HepG2 (cell line): ENCODE data around the gene SGF29.

Source experiments
- ATF2 ChIP-seq: sonication (generic); formaldehyde crosslinking; IDR thresholded peaks from 2 replicates; pipeline ENCODE4 v1.4.0; 2020; ENCODE audit warnings: missing genetic modification reagents
- CTCF ChIP-seq: sonication (generic); formaldehyde crosslinking; IDR thresholded peaks from 2 replicates; pipeline ENCODE4 v1.5.0; 2020; ENCODE audit warnings: mild to moderate bottlenecking, missing genetic modification reagents, moderate library complexity
- HDAC1 ChIP-seq: sonication (generic); formaldehyde crosslinking; IDR thresholded peaks from 2 replicates; pipeline ENCODE4 v1.5.1; 2020; ENCODE audit warnings: mild to moderate bottlenecking, missing genetic modification reagents
- NFIC ChIP-seq: IDR thresholded peaks from 2 replicates; pipeline ENCODE4 v1.6.1; 2012; ENCODE audit warnings: mild to moderate bottlenecking, low read length, inconsistent platforms
- NKX3-1 ChIP-seq: sonication (generic); formaldehyde crosslinking; IDR thresholded peaks from 2 replicates; pipeline ENCODE4 v1.5.0; 2020; ENCODE audit warnings: missing genetic modification reagents
- NR2C2 ChIP-seq: sonication (generic); formaldehyde crosslinking; IDR thresholded peaks from 2 replicates; pipeline ENCODE4 v1.4.0; 2020; ENCODE audit warnings: missing genetic modification reagents, mild to moderate bottlenecking, moderate library complexity, borderline replicate concordance
- PBX3 ChIP-seq: sonication (generic); formaldehyde crosslinking; IDR thresholded peaks from 2 replicates; pipeline ENCODE4 v1.8.1; 2023; ENCODE audit warnings: missing genetic modification reagents, inconsistent platforms, borderline replicate concordance
- U2AF1 ChIP-seq: fragments of 200-400 bp; formaldehyde crosslinking; optimal IDR thresholded peaks from 2 replicates; pipeline ENCODE3; 2017; ENCODE audit warnings: mild to moderate bottlenecking, low read depth, low read length
- ZBTB1 ChIP-seq: sonication (generic); formaldehyde crosslinking; IDR thresholded peaks from 2 replicates; pipeline ENCODE4 v1.4.0; 2020; ENCODE audit warnings: missing genetic modification reagents, borderline replicate concordance
- ZNF460 ChIP-seq: sonication (generic); formaldehyde crosslinking; IDR thresholded peaks from 2 replicates; pipeline ENCODE4 v1.5.1; 2020; ENCODE audit warnings: missing genetic modification reagents, mild to moderate bottlenecking, borderline replicate concordance
- ZNF513 ChIP-seq: sonication (generic); formaldehyde crosslinking; conservative IDR thresholded peaks from 2 replicates; pipeline ENCODE4 v1.5.0; 2020; ENCODE audit warnings: missing genetic modification reagents
- ZNF691 ChIP-seq: sonication (generic); formaldehyde crosslinking; IDR thresholded peaks from 2 replicates; pipeline ENCODE4 v1.4.0; 2020; ENCODE audit warnings: missing genetic modification reagents, low read depth, mild to moderate bottlenecking, borderline replicate concordance
- ZZZ3 ChIP-seq: sonication (generic); formaldehyde crosslinking; IDR thresholded peaks from 2 replicates; pipeline ENCODE4 v1.4.0; 2020; ENCODE audit warnings: missing genetic modification reagents, mild to moderate bottlenecking, borderline replicate concordance

- no peak for TF ChIP-seq ZNF513 (CRISPR knock-in tag)
- TF ChIP-seq NKX3-1, result no peak
- TF ChIP-seq CTCF (CRISPR knock-in tag), result no peak
- no peak for TF ChIP-seq NFIC
- no peak for TF ChIP-seq ZNF460 (CRISPR knock-in tag)
- TF ChIP-seq ZZZ3 (CRISPR knock-in tag), result no peak
- TF ChIP-seq ZNF691 (CRISPR knock-in tag), result no peak
- TF ChIP-seq NR2C2 (CRISPR knock-in tag), result no peak
- no peak for TF ChIP-seq U2AF1
- no peak for TF ChIP-seq ZBTB1 (CRISPR knock-in tag)
- no peak for TF ChIP-seq HDAC1 (CRISPR knock-in tag)
- TF ChIP-seq ATF2, result no peak
- TF ChIP-seq PBX3, result no peak
Observed at GRCh38 chr16:28532940-28533647, 20.6 kb upstream of the SGF29 start.
